ENCODE measurements around the gene AARSD1.

AARSD1 gene

GRCh38 chr17:42971589-42971988 lies 7.3 kb upstream of the AARSD1 start:
- Histone ChIP-seq H3K9ac (ENCODE audit: low read length) (no peak overlapping the region), H3K4me2 (ENCODE audit: low read depth, low read length) (no peak overlapping the region), H2AFZ (ENCODE audit: low read length) (no peak overlapping the region), H3K4me1 (ENCODE audit: low read length) (no peaks in the 10 kb centered on the region), H3K27me3 (replicated peaks; ENCODE audit: insufficient read depth, low read length) (no peaks in the 10 kb centered on the region), H3F3A (ENCODE audit: insufficient read depth, low read length) (no peaks in the 10 kb centered on the region), H3K27ac (ENCODE audit: low read length) (no peak overlapping the region), H3K79me2 (ENCODE audit: low read length) (no peaks in the 10 kb centered on the region), H3K9me2 (replicated peaks; ENCODE audit: insufficient read depth, low read length) (no peaks in the 10 kb centered on the region), H3K9me3 (replicated peaks; ENCODE audit: insufficient read depth, low read length) (no peaks in the 10 kb centered on the region), H4K20me1 (ENCODE audit: insufficient read depth, low read length) (no peaks in the 10 kb centered on the region), H3K4me3 (ENCODE audit: low read length) (no peak overlapping the region), H3K36me3 (replicated peaks; ENCODE audit: insufficient read depth, low read length) (no peaks in the 10 kb centered on the region)
- TF ChIP-seq CTCF (IDR thresholded peaks at IDR 0.05; ENCODE audit: low read length) (no peak), EZH2phosphoT487 (IDR thresholded peaks at IDR 0.05; ENCODE audit: low read length) (no peak), EZH2 (optimal IDR thresholded peaks at IDR 0.05; ENCODE audit: low read depth, low read length) (no peak)
- no peak for DNase-seq

GRCh38 chr17:42969001-42969581 lies 4.8 kb upstream of the AARSD1 start:
- H3F3A ChIP-seq (ENCODE audit: insufficient read depth, low read length) = no peaks in the 10 kb centered on the region
- no peaks in the 10 kb centered on the region for H3K36me3 ChIP-seq (replicated peaks; ENCODE audit: insufficient read depth, low read length)
- no peak for TF ChIP-seq EZH2 (optimal IDR thresholded peaks at IDR 0.05; ENCODE audit: low read depth, low read length)
- TF ChIP-seq EZH2phosphoT487 (IDR thresholded peaks at IDR 0.05; ENCODE audit: low read length) = no peak
- no peak for TF ChIP-seq CTCF (IDR thresholded peaks at IDR 0.05; ENCODE audit: low read length)
- no peaks in the 10 kb centered on the region for H4K20me1 ChIP-seq (ENCODE audit: insufficient read depth, low read length)
- no peaks in the 10 kb centered on the region for H3K4me1 ChIP-seq (ENCODE audit: low read length)
- H3K9me3 ChIP-seq (replicated peaks; ENCODE audit: insufficient read depth, low read length) = no peaks in the 10 kb centered on the region
- peaks cover 6% of the 10 kb centered on the region for H3K79me2 ChIP-seq (ENCODE audit: low read length)
- H2AFZ ChIP-seq (ENCODE audit: low read length) = no peak overlapping the region
- DNase-seq = no peak
- H3K9me2 ChIP-seq (replicated peaks; ENCODE audit: insufficient read depth, low read length) = no peaks in the 10 kb centered on the region
- no peak overlapping the region for H3K4me2 ChIP-seq (ENCODE audit: low read depth, low read length)
- no peak overlapping the region for H3K4me3 ChIP-seq (ENCODE audit: low read length)
- H3K27ac ChIP-seq (ENCODE audit: low read length) = no peak overlapping the region
- no peaks in the 10 kb centered on the region for H3K27me3 ChIP-seq (replicated peaks; ENCODE audit: insufficient read depth, low read length)
- H3K9ac ChIP-seq (ENCODE audit: low read length) = no peak overlapping the region

- H3K27me3 ChIP-seq (replicated peaks; ENCODE audit: insufficient read depth, low read length) = no peaks in the 10 kb centered on the region
- no peak overlapping the region for H3K4me3 ChIP-seq (ENCODE audit: low read length)
- no peak overlapping the region for H2AFZ ChIP-seq (ENCODE audit: low read length)
- H3K9me3 ChIP-seq (replicated peaks; ENCODE audit: insufficient read depth, low read length) = no peaks in the 10 kb centered on the region
- H3K4me2 ChIP-seq (ENCODE audit: low read depth, low read length) = no peak overlapping the region
- no peak for DNase-seq
- H3K27ac ChIP-seq (ENCODE audit: low read length) = no peak overlapping the region
- TF ChIP-seq EZH2 (optimal IDR thresholded peaks at IDR 0.05; ENCODE audit: low read depth, low read length) (no peak), CTCF (IDR thresholded peaks at IDR 0.05; ENCODE audit: low read length) (no peak), EZH2phosphoT487 (IDR thresholded peaks at IDR 0.05; ENCODE audit: low read length) (no peak)
- H3F3A ChIP-seq (ENCODE audit: insufficient read depth, low read length) = no peaks in the 10 kb centered on the region
- peaks cover 4% of the 10 kb centered on the region; the same call in 1 of the 2 replicates for H3K4me1 ChIP-seq (ENCODE audit: low read length)
- H3K9me2 ChIP-seq (replicated peaks; ENCODE audit: insufficient read depth, low read length) = no peaks in the 10 kb centered on the region
- H3K36me3 ChIP-seq (replicated peaks; ENCODE audit: insufficient read depth, low read length) = no peaks in the 10 kb centered on the region
- H3K79me2 ChIP-seq (ENCODE audit: low read length) = peaks cover 18% of the 10 kb centered on the region
- no peaks in the 10 kb centered on the region for H4K20me1 ChIP-seq (ENCODE audit: insufficient read depth, low read length)
- H3K9ac ChIP-seq (ENCODE audit: low read length) = no peak overlapping the region
Observed at GRCh38 chr17:42967925-42968324, 3.7 kb upstream of the AARSD1 start.
